GM19468 (cell line): ENCODE measurements around the gene TBL1X.

Experiments
- ATAC-seq: cut with Tn5 transposase; IDR thresholded peaks from one replicate; pipeline ENCODE4 v1.9.1; 2021; ENCODE audit warnings: mild to moderate bottlenecking, moderate library complexity, moderate number of reproducible peaks; ENCODE audit not compliant: unreplicated experiment; ENCODE audit errors: extremely low read depth

The TBL1X gene

GRCh38 chrX:9687899-9688298 is 223.0 kb downstream of the TBL1X start:
- no peak for ATAC-seq

- ATAC-seq: no peak
These were observed 224.0 kb downstream of the TBL1X start for GRCh38 chrX:9688833-9689232.

GRCh38 chrX:9690046-9690445 is 225.2 kb downstream of the TBL1X start:
- no peak for ATAC-seq

- no peak for ATAC-seq
These were observed 228.6 kb downstream of the TBL1X start for GRCh38 chrX:9693307-9694001.

- ATAC-seq: no peak
These were observed 233.7 kb downstream of the TBL1X start for GRCh38 chrX:9698576-9698975.

GRCh38 chrX:9700555-9700954 is 235.7 kb downstream of the TBL1X start:
- no peak for ATAC-seq

- no peak for ATAC-seq
These were observed 236.9 kb downstream of the TBL1X start for GRCh38 chrX:9701790-9702189.

GRCh38 chrX:9703406-9703805 is 238.5 kb downstream of the TBL1X start:
- no peak for ATAC-seq

GRCh38 chrX:9704876-9705465 is 240.1 kb downstream of the TBL1X start:
- no peak for ATAC-seq

- no peak for ATAC-seq
These were observed 241.6 kb downstream of the TBL1X start for GRCh38 chrX:9706421-9706820.

GRCh38 chrX:9707306-9708033 is 242.6 kb downstream of the TBL1X start:
- ATAC-seq: no peak

- no peak for ATAC-seq
These were observed 243.2 kb downstream of the TBL1X start for GRCh38 chrX:9708086-9708485.

GRCh38 chrX:9708923-9709553 is 244.2 kb downstream of the TBL1X start:
- ATAC-seq: peak; percentile 82

GRCh38 chrX:9710332-9710731 is 245.5 kb downstream of the TBL1X start:
- no peak for ATAC-seq

GRCh38 chrX:9717376-9717775 is 252.5 kb downstream of the TBL1X start:
- ATAC-seq: no peak

GRCh38 chrX:9724711-9725110 is 259.9 kb downstream of the TBL1X start:
- ATAC-seq: no peak

GRCh38 chrX:9728261-9728660 is 263.4 kb downstream of the TBL1X start:
- ATAC-seq: no peak

- ATAC-seq: no peak
These were observed 264.5 kb downstream of the TBL1X start for GRCh38 chrX:9729171-9729885.

- no peak for ATAC-seq
These were observed 265.2 kb downstream of the TBL1X start for GRCh38 chrX:9730078-9730477.

- no peak for ATAC-seq
These were observed 265.9 kb downstream of the TBL1X start for GRCh38 chrX:9730752-9731151.
